Activated CD8-positive, alpha-beta memory T cell treated with anti-CD3 and anti-CD28 coated beads for 4 hours (primary cell): Measurements from ENCODE around the gene RERE.

Experiments used
- DNase-seq, 2 donors: peaks; one replicate each; pipeline ENCODE4 v3.0.0-alpha.2; 2020; ENCODE audit warnings: low read depth in 2 of 2

The RERE gene

GRCh38 chr1:8667869-8668594 lies 149.4 kb downstream of the RERE start:
- no peak for DNase-seq

- no peak for DNase-seq
These were observed 150.9 kb downstream of the RERE start for GRCh38 chr1:8666389-8667167.

- DNase-seq: no peak
These were observed 151.6 kb downstream of the RERE start for GRCh38 chr1:8665833-8666232.

- DNase-seq: no peak
These were observed 152.6 kb downstream of the RERE start for GRCh38 chr1:8664887-8665286.

GRCh38 chr1:8663915-8664329 lies 153.5 kb downstream of the RERE start:
- no peak for DNase-seq

GRCh38 chr1:8663090-8663802 lies 154.2 kb downstream of the RERE start:
- no peak for DNase-seq

GRCh38 chr1:8662380-8663072 lies 154.9 kb downstream of the RERE start:
- no peak for DNase-seq

- DNase-seq: no peak
These were observed 156.0 kb downstream of the RERE start for GRCh38 chr1:8661185-8662110.

GRCh38 chr1:8660411-8660828 lies 157.0 kb downstream of the RERE start:
- no peak for DNase-seq

- DNase-seq: no peak
These were observed 157.8 kb downstream of the RERE start for GRCh38 chr1:8659593-8659992.

GRCh38 chr1:8653878-8654277 lies 163.6 kb downstream of the RERE start:
- no peak for DNase-seq

GRCh38 chr1:8652467-8653046 lies 164.9 kb downstream of the RERE start:
- DNase-seq: no peak

- no peak for DNase-seq
These were observed 165.5 kb downstream of the RERE start for GRCh38 chr1:8651962-8652361.

- no peak for DNase-seq
These were observed 166.1 kb downstream of the RERE start for GRCh38 chr1:8651236-8651890.

GRCh38 chr1:8649875-8650274 lies 167.6 kb downstream of the RERE start:
- no peak for DNase-seq

- DNase-seq: no peak
These were observed 168.4 kb downstream of the RERE start for GRCh38 chr1:8649027-8649426.

GRCh38 chr1:8646996-8647395 lies 170.4 kb downstream of the RERE start:
- DNase-seq: no peak

GRCh38 chr1:8646189-8646588 lies 171.3 kb downstream of the RERE start:
- no peak for DNase-seq

- DNase-seq: no peak
These were observed 173.6 kb downstream of the RERE start for GRCh38 chr1:8643542-8644536.
